Stomach (tissue), 4 donors: ENCODE results near the gene DMRT2.

ENCODE experiments used
- EP300 ChIP-seq: sonication (generic); formaldehyde crosslinking; IDR thresholded peaks from one replicate; pipeline ENCODE4 v1.6.1; 2017; ENCODE audit warnings: antibody characterized with exemption
- POLR2AphosphoS5 ChIP-seq, 3 donors: sonication (generic); formaldehyde crosslinking; IDR thresholded peaks; one replicate each; pipeline ENCODE4 v1.6.1; 2016; ENCODE audit warnings: antibody characterized with exemption in 3 of 3
- TF ChIP-seq, protein P1 (sequence below), 7 experiments: fragments of 450-650 bp in 4 of 7; fragments of 200-600 bp in 3 of 7; sonication (generic) in 3 of 7; IDR thresholded peaks; one replicate each; pipeline ENCODE4 v1.5.1; 2016 to 2019; ENCODE audit warnings: antibody characterized with exemption in 7 of 7, control low read depth in 2 of 7, mild to moderate bottlenecking in 1 of 7

DNA sequence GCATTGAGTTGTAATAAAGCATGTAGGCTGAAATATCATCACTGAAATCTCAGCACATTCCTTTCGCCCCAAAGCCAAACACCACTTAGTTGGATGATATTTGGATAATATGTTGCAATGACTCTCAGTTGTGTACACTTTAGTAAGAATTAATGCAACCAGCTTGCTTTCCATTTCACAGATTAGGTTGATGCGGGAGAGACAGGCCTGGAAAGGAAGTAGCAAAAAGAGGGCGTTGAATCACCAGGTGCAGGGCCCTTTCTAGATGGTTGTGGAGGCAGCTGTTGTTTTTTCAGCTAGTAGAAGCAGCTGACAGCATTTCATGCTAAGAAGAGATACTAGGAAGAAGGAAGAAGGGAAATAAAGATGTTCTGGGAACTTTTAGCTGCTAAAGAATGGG is 42.8 kb upstream of the DMRT2 start:
- TF ChIP-seq, protein P1, sequence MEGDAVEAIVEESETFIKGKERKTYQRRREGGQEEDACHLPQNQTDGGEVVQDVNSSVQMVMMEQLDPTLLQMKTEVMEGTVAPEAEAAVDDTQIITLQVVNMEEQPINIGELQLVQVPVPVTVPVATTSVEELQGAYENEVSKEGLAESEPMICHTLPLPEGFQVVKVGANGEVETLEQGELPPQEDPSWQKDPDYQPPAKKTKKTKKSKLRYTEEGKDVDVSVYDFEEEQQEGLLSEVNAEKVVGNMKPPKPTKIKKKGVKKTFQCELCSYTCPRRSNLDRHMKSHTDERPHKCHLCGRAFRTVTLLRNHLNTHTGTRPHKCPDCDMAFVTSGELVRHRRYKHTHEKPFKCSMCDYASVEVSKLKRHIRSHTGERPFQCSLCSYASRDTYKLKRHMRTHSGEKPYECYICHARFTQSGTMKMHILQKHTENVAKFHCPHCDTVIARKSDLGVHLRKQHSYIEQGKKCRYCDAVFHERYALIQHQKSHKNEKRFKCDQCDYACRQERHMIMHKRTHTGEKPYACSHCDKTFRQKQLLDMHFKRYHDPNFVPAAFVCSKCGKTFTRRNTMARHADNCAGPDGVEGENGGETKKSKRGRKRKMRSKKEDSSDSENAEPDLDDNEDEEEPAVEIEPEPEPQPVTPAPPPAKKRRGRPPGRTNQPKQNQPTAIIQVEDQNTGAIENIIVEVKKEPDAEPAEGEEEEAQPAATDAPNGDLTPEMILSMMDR (IDR thresholded peaks at IDR 0.05) = no peak
- TF ChIP-seq POLR2AphosphoS5 (IDR thresholded peaks at IDR 0.05) (no peak), EP300 (no peak)
